ENCODE results near the gene SLC7A6OS. TPM values are rescaled to one million over a fixed set of nuclear protein-coding genes. Genes with fewer than 3 reads are reported as not detected.
A peak's percentile ranks its signal among the peaks of the same experiment; 100 is the strongest.

Gene SLC7A6OS
- total RNA-seq, 1 donor from 2014 or later: 21.7 TPM

DNA sequence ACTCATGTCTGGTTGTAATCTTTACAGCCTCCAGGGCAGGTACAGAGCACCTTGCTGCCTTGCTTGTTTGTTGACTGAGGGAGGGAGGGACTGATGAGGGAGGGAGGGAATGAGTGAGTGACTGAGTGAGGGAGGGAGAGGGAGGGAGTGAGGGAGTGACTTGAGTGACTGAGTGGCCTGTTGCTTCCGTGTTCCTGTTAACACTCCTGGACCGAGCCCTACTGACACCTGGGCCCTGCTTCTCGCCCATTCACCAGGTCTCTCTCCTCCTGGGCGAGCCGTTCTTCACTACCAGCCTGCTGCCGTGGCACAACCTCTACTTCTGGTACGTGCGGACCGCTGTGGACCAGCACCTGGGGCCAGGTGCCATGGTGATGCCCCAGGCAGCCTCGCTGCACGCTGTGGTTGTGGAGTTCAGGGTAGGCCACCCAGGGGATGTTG is 41.3 kb upstream of the SLC7A6OS start:
- TF ChIP-seq, protein P1, sequence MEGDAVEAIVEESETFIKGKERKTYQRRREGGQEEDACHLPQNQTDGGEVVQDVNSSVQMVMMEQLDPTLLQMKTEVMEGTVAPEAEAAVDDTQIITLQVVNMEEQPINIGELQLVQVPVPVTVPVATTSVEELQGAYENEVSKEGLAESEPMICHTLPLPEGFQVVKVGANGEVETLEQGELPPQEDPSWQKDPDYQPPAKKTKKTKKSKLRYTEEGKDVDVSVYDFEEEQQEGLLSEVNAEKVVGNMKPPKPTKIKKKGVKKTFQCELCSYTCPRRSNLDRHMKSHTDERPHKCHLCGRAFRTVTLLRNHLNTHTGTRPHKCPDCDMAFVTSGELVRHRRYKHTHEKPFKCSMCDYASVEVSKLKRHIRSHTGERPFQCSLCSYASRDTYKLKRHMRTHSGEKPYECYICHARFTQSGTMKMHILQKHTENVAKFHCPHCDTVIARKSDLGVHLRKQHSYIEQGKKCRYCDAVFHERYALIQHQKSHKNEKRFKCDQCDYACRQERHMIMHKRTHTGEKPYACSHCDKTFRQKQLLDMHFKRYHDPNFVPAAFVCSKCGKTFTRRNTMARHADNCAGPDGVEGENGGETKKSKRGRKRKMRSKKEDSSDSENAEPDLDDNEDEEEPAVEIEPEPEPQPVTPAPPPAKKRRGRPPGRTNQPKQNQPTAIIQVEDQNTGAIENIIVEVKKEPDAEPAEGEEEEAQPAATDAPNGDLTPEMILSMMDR (conservative IDR thresholded peaks at IDR 0.05): no peak
- H3K4me3 Mint-ChIP-seq: no peak overlapping the region

GRCh38 chr16:68351463-68351862 is 40.7 kb upstream of the SLC7A6OS start:
- H3K27me3 Mint-ChIP-seq: no peaks in the 10 kb centered on the region
- H3K36me3 Mint-ChIP-seq: peaks cover 19% of the 10 kb centered on the region
- TF ChIP-seq, protein P1 (conservative IDR thresholded peaks at IDR 0.05): no peak
- no peak overlapping the region for H3K4me3 Mint-ChIP-seq
- peak overlapping the region; percentile 48 for H3K27ac Mint-ChIP-seq
- peaks cover 7% of the 10 kb centered on the region for H3K4me1 Mint-ChIP-seq (ENCODE audit: unreplicated experiment)
- DNase-seq (ENCODE audit: extremely low spot score, unreplicated experiment): no peak
- no peaks in the 10 kb centered on the region for H3K9me3 Mint-ChIP-seq

More for the DNA sequence above, 41.3 kb upstream of the SLC7A6OS start:
- Mint-ChIP-seq H3K4me1 (ENCODE audit: unreplicated experiment) (peaks cover 7% of the 10 kb centered on the region), H3K36me3 (peaks cover 13% of the 10 kb centered on the region), H3K9me3 (no peaks in the 10 kb centered on the region), H3K27me3 (no peaks in the 10 kb centered on the region), H3K27ac (peak overlapping the region; percentile 48)
- DNase-seq (ENCODE audit: extremely low spot score, unreplicated experiment): no peak

DNA sequence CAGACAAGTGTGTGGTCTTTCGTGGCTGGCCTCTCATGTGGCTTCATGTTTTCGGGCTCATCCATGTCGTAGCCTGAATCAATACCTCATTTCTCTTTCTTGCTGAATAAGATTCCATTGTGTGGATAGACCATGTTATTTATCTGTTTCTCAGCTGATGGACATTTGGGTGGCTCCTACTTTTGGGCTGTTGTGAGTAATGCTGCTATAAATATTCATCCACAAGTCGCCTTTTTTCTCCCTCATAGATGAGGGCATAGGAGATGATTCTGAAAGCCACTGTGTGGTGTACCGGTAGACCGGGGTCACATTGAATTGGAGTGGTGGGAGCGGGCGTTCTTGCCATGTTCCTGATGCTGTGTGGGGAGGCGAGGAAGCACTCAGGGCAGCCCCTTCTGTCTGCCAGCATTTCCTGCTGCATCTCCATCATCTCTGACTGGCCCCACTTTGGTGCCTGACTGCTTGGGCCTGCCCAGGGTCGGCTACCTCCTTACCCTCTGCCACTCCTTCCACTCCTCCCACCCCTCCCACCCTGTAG is 40.1 kb upstream of the SLC7A6OS start:
- no peak overlapping the region for H3K4me3 Mint-ChIP-seq
- no peak overlapping the region for H3K27ac Mint-ChIP-seq
- TF ChIP-seq, protein P1 (conservative IDR thresholded peaks at IDR 0.05): no peak
- H3K36me3 Mint-ChIP-seq: peaks cover 19% of the 10 kb centered on the region
- no peaks in the 10 kb centered on the region for H3K9me3 Mint-ChIP-seq
- H3K4me1 Mint-ChIP-seq (ENCODE audit: unreplicated experiment): peaks cover 7% of the 10 kb centered on the region
- H3K27me3 Mint-ChIP-seq: no peaks in the 10 kb centered on the region
- no peak for DNase-seq (ENCODE audit: extremely low spot score, unreplicated experiment)

- Mint-ChIP-seq H3K9me3 (no peaks in the 10 kb centered on the region), H3K4me1 (ENCODE audit: unreplicated experiment) (peaks cover 7% of the 10 kb centered on the region), H3K4me3 (no peak overlapping the region), H3K36me3 (peaks cover 19% of the 10 kb centered on the region), H3K27ac (no peak overlapping the region), H3K27me3 (no peaks in the 10 kb centered on the region)
- TF ChIP-seq, protein P1 (conservative IDR thresholded peaks at IDR 0.05): no peak
- DNase-seq (ENCODE audit: extremely low spot score, unreplicated experiment): no peak
Measured at GRCh38 chr16:68349838-68350410, 39.2 kb upstream of the SLC7A6OS start.

- TF ChIP-seq, protein P1 (conservative IDR thresholded peaks at IDR 0.05): no peak
- H3K36me3 Mint-ChIP-seq: peaks cover 19% of the 10 kb centered on the region
- H3K4me1 Mint-ChIP-seq (ENCODE audit: unreplicated experiment): peaks cover 7% of the 10 kb centered on the region
- no peak for DNase-seq (ENCODE audit: extremely low spot score, unreplicated experiment)
- H3K9me3 Mint-ChIP-seq: no peaks in the 10 kb centered on the region
- no peak overlapping the region for H3K27ac Mint-ChIP-seq
- H3K4me3 Mint-ChIP-seq: no peak overlapping the region
- H3K27me3 Mint-ChIP-seq: no peaks in the 10 kb centered on the region
Measured at GRCh38 chr16:68348639-68349445, 38.1 kb upstream of the SLC7A6OS start.
